HG03159 (cell line): ENCODE data around the gene PRAMEF10.
"Not testable (repeated sequence)": the region's sequence is repeated elsewhere in the genome, so short reads cannot be mapped to it uniquely, and the experiment has no call there.

Experiments used
- ATAC-seq: cut with Tn5 transposase; IDR thresholded peaks from one replicate; pipeline ENCODE4 v1.9.1; 2021; ENCODE audit warnings: mild to moderate bottlenecking, moderate library complexity; ENCODE audit not compliant: unreplicated experiment

PRAMEF10 gene

GRCh38 chr1:12898170-12898569 lies at the start of gene PRAMEF10:
Gene PRAMEF10 (minus strand): TSS chr1:12898270. CDS start chr1:12895847, 2,423 bp downstream.
- not testable (repeated sequence) for ATAC-seq

GRCh38 chr1:12947480-12947879 lies 49.4 kb upstream of the PRAMEF10 start, which contains the start of gene PRAMEF6:
Gene PRAMEF6 (minus strand): TSS chr1:12947580. CDS start chr1:12942518, 5,062 bp downstream.
- not testable (repeated sequence) for ATAC-seq

- not testable (repeated sequence) for ATAC-seq
Measured at GRCh38 chr1:12924368-12924767, 26.3 kb upstream of the PRAMEF10 start.

- not testable (repeated sequence) for ATAC-seq
Measured at GRCh38 chr1:12921749-12922148, 23.7 kb upstream of the PRAMEF10 start.

- not testable (repeated sequence) for ATAC-seq
Measured at GRCh38 chr1:12916310-12916709, 18.2 kb upstream of the PRAMEF10 start, which contains the start of gene PRAMEF7. Gene PRAMEF7 (plus strand): TSS chr1:12916610. CDS start chr1:12917693, 1,083 bp downstream.

- ATAC-seq: not testable (repeated sequence)
Measured at GRCh38 chr1:12903793-12904572, 5.9 kb upstream of the PRAMEF10 start.

GRCh38 chr1:12899186-12899585 lies 1.1 kb upstream of the PRAMEF10 start:
- not testable (repeated sequence) for ATAC-seq

GRCh38 chr1:12886101-12886500 lies 12.0 kb downstream of the PRAMEF10 start, which contains the start of gene PRAMEF4:
Gene PRAMEF4 (minus strand): TSS chr1:12886201. CDS start chr1:12883394, 2,807 bp downstream.
- ATAC-seq: not testable (repeated sequence)

- not testable (repeated sequence) for ATAC-seq
Measured at GRCh38 chr1:12878453-12878852, 19.6 kb downstream of the PRAMEF10 start.

GRCh38 chr1:12863131-12863880 lies 34.8 kb downstream of the PRAMEF10 start:
- ATAC-seq: not testable (repeated sequence)

- not testable (repeated sequence) for ATAC-seq
Measured at GRCh38 chr1:12856786-12857185, 41.3 kb downstream of the PRAMEF10 start, which contains the start of gene PRAMEF2. Gene PRAMEF2 (plus strand): TSS chr1:12857086. CDS start chr1:12859010, 1,924 bp downstream.

- ATAC-seq: no peak
Measured at GRCh38 chr1:12851779-12852178, 46.3 kb downstream of the PRAMEF10 start.

- ATAC-seq: not testable (repeated sequence)
Measured at GRCh38 chr1:12848620-12849019, 49.5 kb downstream of the PRAMEF10 start, which contains the start of gene HNRNPCL1. Gene HNRNPCL1 (minus strand): TSS chr1:12848720. CDS start chr1:12848289, 431 bp downstream.
